Measurements from ENCODE around the gene MET.

Gene MET

GRCh38 chr7:116672596-116673456, 830 bp downstream of the MET start:
- in situ Hi-C loops (cut with HindIII; ENCODE audit: low pct_unique_long_range_greater_than_20kb, low sequenced_read_pairs): no loop called here
- no peak for TF ChIP-seq JUND (IDR thresholded peaks at IDR 0.05; ENCODE audit: low read depth)
- no peak for DNase-seq (ENCODE audit: low read depth in 1 of 2, low spot score in 1 of 2)

GRCh38 chr7:116673457-116673865, 1.5 kb downstream of the MET start:
- no peak for DNase-seq (ENCODE audit: low read depth in 1 of 2, low spot score in 1 of 2)
- TF ChIP-seq JUND (IDR thresholded peaks at IDR 0.05; ENCODE audit: low read depth): no peak
- in situ Hi-C loops (cut with HindIII; ENCODE audit: low pct_unique_long_range_greater_than_20kb, low sequenced_read_pairs): no loop called here

- in situ Hi-C loops (cut with HindIII; ENCODE audit: low pct_unique_long_range_greater_than_20kb, low sequenced_read_pairs): no loop called here
- no peak for TF ChIP-seq JUND (IDR thresholded peaks at IDR 0.05; ENCODE audit: low read depth)
- DNase-seq (ENCODE audit: low read depth in 1 of 2, low spot score in 1 of 2): no peak
These were observed 2.6 kb downstream of the MET start for GRCh38 chr7:116674508-116675173.

- DNase-seq (ENCODE audit: low read depth in 1 of 2, low spot score in 1 of 2): no peak
- in situ Hi-C loops (cut with HindIII; ENCODE audit: low pct_unique_long_range_greater_than_20kb, low sequenced_read_pairs): no loop called here
- no peak for TF ChIP-seq JUND (IDR thresholded peaks at IDR 0.05; ENCODE audit: low read depth)
These were observed 3.9 kb downstream of the MET start for GRCh38 chr7:116675812-116676355.

- DNase-seq (ENCODE audit: low read depth in 1 of 2, low spot score in 1 of 2): no peak
- in situ Hi-C loops (cut with HindIII; ENCODE audit: low pct_unique_long_range_greater_than_20kb, low sequenced_read_pairs): no loop called here
- no peak for TF ChIP-seq JUND (IDR thresholded peaks at IDR 0.05; ENCODE audit: low read depth)
These were observed 6.8 kb downstream of the MET start for GRCh38 chr7:116678780-116679179.

- DNase-seq (ENCODE audit: low read depth in 1 of 2, low spot score in 1 of 2): no peak
- in situ Hi-C loops (cut with HindIII; ENCODE audit: low pct_unique_long_range_greater_than_20kb, low sequenced_read_pairs): no loop called here
- no peak for TF ChIP-seq JUND (IDR thresholded peaks at IDR 0.05; ENCODE audit: low read depth)
These were observed 7.5 kb downstream of the MET start for GRCh38 chr7:116679500-116679899.

- in situ Hi-C loops (cut with HindIII; ENCODE audit: low pct_unique_long_range_greater_than_20kb, low sequenced_read_pairs): no loop called here
- no peak for TF ChIP-seq JUND (IDR thresholded peaks at IDR 0.05; ENCODE audit: low read depth)
- DNase-seq (ENCODE audit: low read depth in 1 of 2, low spot score in 1 of 2): no peak
These were observed 11.8 kb downstream of the MET start for GRCh38 chr7:116683786-116684185.

- no peak for TF ChIP-seq JUND (IDR thresholded peaks at IDR 0.05; ENCODE audit: low read depth)
- in situ Hi-C loops (cut with HindIII; ENCODE audit: low pct_unique_long_range_greater_than_20kb, low sequenced_read_pairs): no loop called here
- no peak for DNase-seq (ENCODE audit: low read depth in 1 of 2, low spot score in 1 of 2)
These were observed 14.0 kb downstream of the MET start for GRCh38 chr7:116686033-116686432.

- in situ Hi-C loops (cut with HindIII; ENCODE audit: low pct_unique_long_range_greater_than_20kb, low sequenced_read_pairs): no loop called here
These were observed 14.9 kb downstream of the MET start for GRCh38 chr7:116686812-116687419.

GRCh38 chr7:116687801-116688201, 15.8 kb downstream of the MET start:
- no peak for DNase-seq (ENCODE audit: low read depth in 1 of 2, low spot score in 1 of 2)
- no peak for TF ChIP-seq JUND (IDR thresholded peaks at IDR 0.05; ENCODE audit: low read depth)
- in situ Hi-C loops (cut with HindIII; ENCODE audit: low pct_unique_long_range_greater_than_20kb, low sequenced_read_pairs): no loop called here

More at GRCh38 chr7:116686812-116687419, 14.9 kb downstream of the MET start:
- TF ChIP-seq JUND (IDR thresholded peaks at IDR 0.05; ENCODE audit: low read depth): no peak
- DNase-seq (ENCODE audit: low read depth in 1 of 2, low spot score in 1 of 2): no peak

GRCh38 chr7:116689790-116690259, 17.8 kb downstream of the MET start:
- in situ Hi-C loops (cut with HindIII; ENCODE audit: low pct_unique_long_range_greater_than_20kb, low sequenced_read_pairs): no loop called here
- TF ChIP-seq JUND (IDR thresholded peaks at IDR 0.05; ENCODE audit: low read depth): no peak
- DNase-seq (ENCODE audit: low read depth in 1 of 2, low spot score in 1 of 2): no peak

GRCh38 chr7:116691664-116692063, 19.7 kb downstream of the MET start:
- DNase-seq (ENCODE audit: low read depth in 1 of 2, low spot score in 1 of 2): no peak
- TF ChIP-seq JUND (IDR thresholded peaks at IDR 0.05; ENCODE audit: low read depth): no peak
- in situ Hi-C loops (cut with HindIII; ENCODE audit: low pct_unique_long_range_greater_than_20kb, low sequenced_read_pairs): no loop called here

Measured in T47D (cell line).